HEK293 (cell line): ENCODE measurements around the gene EEF1AKMT2.
A peak's percentile ranks its signal among the peaks of the same experiment; 100 is the strongest.

Experiments used
- CTCF ChIA-PET: fragments of 350-600 bp; formaldehyde crosslinking; extraction: SDS; loops from one replicate; lab custom pipeline; 2021; ENCODE audit warnings: antibody characterized with exemption; lab: Yijun Ruan, JAX
- POLR2A ChIA-PET: fragments of 300-600 bp; formaldehyde crosslinking; extraction: SDS; loops from one replicate; lab custom pipeline; 2020; ENCODE audit warnings: antibody characterized with exemption, inconsistent platforms; lab: Yijun Ruan, JAX
- H3K27ac ChIP-seq: fragments of 200-500 bp; sonication (Bioruptor generic); 2 replicates; pipeline ENCODE4 v1.5.1; 2014; ENCODE audit warnings: low read depth, low read length, control low read depth, inconsistent platforms; ENCODE audit errors: extremely low read depth
- H3K36me3 ChIP-seq, 2 experiments: fragments of 200-500 bp in 1 of 2; sonication (Bioruptor generic) in 1 of 2; 1 replicate in 1 of 2; 2 replicates in 1 of 2; pipeline ENCODE4 v1.5.1; 2014 to 2017; ENCODE audit warnings: inconsistent platforms in 2 of 2, low read length in 2 of 2; ENCODE audit not compliant: control insufficient read depth in 2 of 2, insufficient read depth in 1 of 2
- H3K4me1 ChIP-seq: fragments of 200-500 bp; sonication (Bioruptor generic); 2 replicates; pipeline ENCODE4 v1.5.1; 2014; ENCODE audit warnings: mild to moderate bottlenecking, low read length, inconsistent platforms; ENCODE audit not compliant: control insufficient read depth, insufficient read depth
- H3K4me3 ChIP-seq: 2 replicates; pipeline ENCODE4 v1.5.1; 2011; ENCODE audit warnings: low read depth, mild to moderate bottlenecking, control low read depth, low read length, moderate library complexity
- H3K9me3 ChIP-seq: fragments of 200-500 bp; sonication (Bioruptor generic); 2 replicates; pipeline ENCODE4 v1.5.1; 2014; ENCODE audit warnings: low read depth, low read length, inconsistent platforms; ENCODE audit not compliant: control insufficient read depth, insufficient read depth
- KLF1 ChIP-seq: fragments of 450-650 bp; formaldehyde crosslinking; IDR thresholded peaks from 2 replicates; pipeline ENCODE4 v1.5.1; 2016; ENCODE audit warnings: missing biosample characterization, missing genetic modification characterization
- SCRT1 ChIP-seq: fragments of 450-650 bp; formaldehyde crosslinking; IDR thresholded peaks from 2 replicates; pipeline ENCODE4 v1.5.1; 2016; ENCODE audit warnings: missing biosample characterization, missing genetic modification characterization, borderline replicate concordance
- ZNF202 ChIP-seq: fragments of 450-650 bp; formaldehyde crosslinking; IDR thresholded peaks from 2 replicates; pipeline ENCODE4 v1.5.1; 2016; ENCODE audit warnings: missing biosample characterization, missing genetic modification characterization, borderline replicate concordance
- ZNF211 ChIP-seq: fragments of 450-650 bp; formaldehyde crosslinking; IDR thresholded peaks from 2 replicates; pipeline ENCODE4 v1.5.1; 2016; ENCODE audit warnings: low read depth, missing biosample characterization, missing genetic modification characterization
- ZNF391 ChIP-seq: fragments of 450-650 bp; formaldehyde crosslinking; IDR thresholded peaks from 2 replicates; pipeline ENCODE4 v1.5.1; 2016; ENCODE audit warnings: low read depth, missing biosample characterization, missing genetic modification characterization, borderline replicate concordance
- ZNF416 ChIP-seq: fragments of 450-650 bp; formaldehyde crosslinking; IDR thresholded peaks from 2 replicates; pipeline ENCODE4 v1.5.1; 2016; ENCODE audit warnings: missing biosample characterization, missing genetic modification characterization
- ZNF423 ChIP-seq: fragments of 450-650 bp; formaldehyde crosslinking; IDR thresholded peaks from 2 replicates; pipeline ENCODE4 v1.5.1; 2016; ENCODE audit warnings: missing biosample characterization, missing genetic modification characterization
- ZNF548 ChIP-seq: fragments of 450-650 bp; formaldehyde crosslinking; IDR thresholded peaks from 2 replicates; pipeline ENCODE4 v1.5.1; 2016; ENCODE audit warnings: missing biosample characterization, missing genetic modification characterization
- ZNF560 ChIP-seq: fragments of 450-650 bp; formaldehyde crosslinking; IDR thresholded peaks from 2 replicates; pipeline ENCODE4 v1.5.1; 2017; ENCODE audit warnings: missing biosample characterization, missing genetic modification characterization, borderline replicate concordance
- ZNF596 ChIP-seq: fragments of 450-650 bp; IDR thresholded peaks from 2 replicates; pipeline ENCODE4 v1.5.0; 2018; ENCODE audit warnings: missing biosample characterization, mild to moderate bottlenecking, missing genetic modification characterization, moderate library complexity
- ZNF658 ChIP-seq: fragments of 450-650 bp; formaldehyde crosslinking; IDR thresholded peaks from 2 replicates; pipeline ENCODE4; 2016; ENCODE audit warnings: missing biosample characterization, missing genetic modification characterization
- ZNF664 ChIP-seq: fragments of 450-650 bp; formaldehyde crosslinking; IDR thresholded peaks from 2 replicates; pipeline ENCODE4 v1.5.1; 2016; ENCODE audit warnings: missing biosample characterization, missing genetic modification characterization
- ZNF670 ChIP-seq: fragments of 450-650 bp; formaldehyde crosslinking; IDR thresholded peaks from 2 replicates; pipeline ENCODE4 v1.5.1; 2016; ENCODE audit warnings: missing biosample characterization, missing genetic modification characterization, low read depth
- ZNF776 ChIP-seq: fragments of 450-650 bp; formaldehyde crosslinking; IDR thresholded peaks from 2 replicates; pipeline ENCODE4 v1.5.0; 2017; ENCODE audit warnings: missing biosample characterization, missing genetic modification characterization, borderline replicate concordance
- TF ChIP-seq, protein P1 (sequence below): fragments of 450-650 bp; formaldehyde crosslinking; IDR thresholded peaks from 2 replicates; pipeline ENCODE4 v1.5.1; 2016; ENCODE audit warnings: missing biosample characterization, missing genetic modification characterization, borderline replicate concordance
- TF ChIP-seq, protein P2 (sequence below): fragments of 450-650 bp; formaldehyde crosslinking; IDR thresholded peaks from 2 replicates; pipeline ENCODE4 v1.5.1; 2016; ENCODE audit warnings: missing biosample characterization, missing genetic modification characterization
- TF ChIP-seq, protein P3 (sequence below): fragments of 450-650 bp; formaldehyde crosslinking; IDR thresholded peaks from 2 replicates; pipeline ENCODE4 v1.5.1; 2016; ENCODE audit warnings: missing biosample characterization, missing genetic modification characterization
- TF ChIP-seq, protein P4 (sequence below): fragments of 450-650 bp; formaldehyde crosslinking; IDR thresholded peaks from 2 replicates; pipeline ENCODE4 v1.5.1; 2016; ENCODE audit warnings: missing biosample characterization, missing genetic modification characterization
- TF ChIP-seq, protein P5 (sequence below): fragments of 450-650 bp; formaldehyde crosslinking; IDR thresholded peaks from 2 replicates; pipeline ENCODE4; 2016; ENCODE audit warnings: missing biosample characterization, missing genetic modification characterization

Gene EEF1AKMT2

DNA sequence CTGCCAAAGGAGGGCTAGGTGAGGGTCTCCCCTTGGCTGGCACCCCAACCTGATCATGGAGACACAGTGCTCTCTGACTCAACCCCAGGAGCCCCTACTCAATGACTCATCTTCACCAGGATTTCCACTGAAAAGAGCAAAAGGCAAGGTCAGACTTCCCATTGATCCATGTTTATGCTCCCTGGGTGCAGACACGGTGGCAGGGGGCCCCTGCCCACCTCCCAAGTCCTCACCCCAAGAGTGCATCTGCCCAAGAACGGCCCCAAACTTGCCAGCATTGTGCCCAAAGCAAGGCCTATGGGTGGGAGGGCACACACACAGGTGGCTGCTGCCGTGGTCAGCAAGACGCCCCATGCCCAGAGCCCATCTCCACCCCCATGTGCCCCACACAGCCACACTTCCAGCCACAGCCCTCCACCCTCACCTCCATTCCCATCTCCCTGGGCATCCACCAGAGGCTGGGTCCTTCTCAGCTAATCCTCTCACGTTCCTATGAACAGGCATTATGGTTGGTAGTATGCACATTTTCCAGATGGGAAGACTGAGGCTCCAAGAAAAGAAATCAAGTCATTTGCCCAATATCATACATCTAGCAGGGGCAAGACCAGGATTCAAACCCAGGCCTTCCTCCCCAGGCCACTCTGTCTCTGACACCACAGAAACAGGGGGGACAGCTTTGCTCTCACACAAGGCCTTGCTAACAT lies 78.8 kb downstream of the EEF1AKMT2 start (continued):
- TF ChIP-seq, protein P1, sequence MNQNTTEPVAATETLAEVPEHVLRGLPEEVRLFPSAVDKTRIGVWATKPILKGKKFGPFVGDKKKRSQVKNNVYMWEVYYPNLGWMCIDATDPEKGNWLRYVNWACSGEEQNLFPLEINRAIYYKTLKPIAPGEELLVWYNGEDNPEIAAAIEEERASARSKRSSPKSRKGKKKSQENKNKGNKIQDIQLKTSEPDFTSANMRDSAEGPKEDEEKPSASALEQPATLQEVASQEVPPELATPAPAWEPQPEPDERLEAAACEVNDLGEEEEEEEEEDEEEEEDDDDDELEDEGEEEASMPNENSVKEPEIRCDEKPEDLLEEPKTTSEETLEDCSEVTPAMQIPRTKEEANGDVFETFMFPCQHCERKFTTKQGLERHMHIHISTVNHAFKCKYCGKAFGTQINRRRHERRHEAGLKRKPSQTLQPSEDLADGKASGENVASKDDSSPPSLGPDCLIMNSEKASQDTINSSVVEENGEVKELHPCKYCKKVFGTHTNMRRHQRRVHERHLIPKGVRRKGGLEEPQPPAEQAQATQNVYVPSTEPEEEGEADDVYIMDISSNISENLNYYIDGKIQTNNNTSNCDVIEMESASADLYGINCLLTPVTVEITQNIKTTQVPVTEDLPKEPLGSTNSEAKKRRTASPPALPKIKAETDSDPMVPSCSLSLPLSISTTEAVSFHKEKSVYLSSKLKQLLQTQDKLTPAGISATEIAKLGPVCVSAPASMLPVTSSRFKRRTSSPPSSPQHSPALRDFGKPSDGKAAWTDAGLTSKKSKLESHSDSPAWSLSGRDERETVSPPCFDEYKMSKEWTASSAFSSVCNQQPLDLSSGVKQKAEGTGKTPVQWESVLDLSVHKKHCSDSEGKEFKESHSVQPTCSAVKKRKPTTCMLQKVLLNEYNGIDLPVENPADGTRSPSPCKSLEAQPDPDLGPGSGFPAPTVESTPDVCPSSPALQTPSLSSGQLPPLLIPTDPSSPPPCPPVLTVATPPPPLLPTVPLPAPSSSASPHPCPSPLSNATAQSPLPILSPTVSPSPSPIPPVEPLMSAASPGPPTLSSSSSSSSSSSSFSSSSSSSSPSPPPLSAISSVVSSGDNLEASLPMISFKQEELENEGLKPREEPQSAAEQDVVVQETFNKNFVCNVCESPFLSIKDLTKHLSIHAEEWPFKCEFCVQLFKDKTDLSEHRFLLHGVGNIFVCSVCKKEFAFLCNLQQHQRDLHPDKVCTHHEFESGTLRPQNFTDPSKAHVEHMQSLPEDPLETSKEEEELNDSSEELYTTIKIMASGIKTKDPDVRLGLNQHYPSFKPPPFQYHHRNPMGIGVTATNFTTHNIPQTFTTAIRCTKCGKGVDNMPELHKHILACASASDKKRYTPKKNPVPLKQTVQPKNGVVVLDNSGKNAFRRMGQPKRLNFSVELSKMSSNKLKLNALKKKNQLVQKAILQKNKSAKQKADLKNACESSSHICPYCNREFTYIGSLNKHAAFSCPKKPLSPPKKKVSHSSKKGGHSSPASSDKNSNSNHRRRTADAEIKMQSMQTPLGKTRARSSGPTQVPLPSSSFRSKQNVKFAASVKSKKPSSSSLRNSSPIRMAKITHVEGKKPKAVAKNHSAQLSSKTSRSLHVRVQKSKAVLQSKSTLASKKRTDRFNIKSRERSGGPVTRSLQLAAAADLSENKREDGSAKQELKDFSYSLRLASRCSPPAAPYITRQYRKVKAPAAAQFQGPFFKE (tag by site-specific recombination), result no peak
- TF ChIP-seq ZNF664 (tag by site-specific recombination) (no peak), ZNF596 (tag by site-specific recombination) (no peak), SCRT1 (tag by site-specific recombination) (no peak)
- TF ChIP-seq, protein P2, sequence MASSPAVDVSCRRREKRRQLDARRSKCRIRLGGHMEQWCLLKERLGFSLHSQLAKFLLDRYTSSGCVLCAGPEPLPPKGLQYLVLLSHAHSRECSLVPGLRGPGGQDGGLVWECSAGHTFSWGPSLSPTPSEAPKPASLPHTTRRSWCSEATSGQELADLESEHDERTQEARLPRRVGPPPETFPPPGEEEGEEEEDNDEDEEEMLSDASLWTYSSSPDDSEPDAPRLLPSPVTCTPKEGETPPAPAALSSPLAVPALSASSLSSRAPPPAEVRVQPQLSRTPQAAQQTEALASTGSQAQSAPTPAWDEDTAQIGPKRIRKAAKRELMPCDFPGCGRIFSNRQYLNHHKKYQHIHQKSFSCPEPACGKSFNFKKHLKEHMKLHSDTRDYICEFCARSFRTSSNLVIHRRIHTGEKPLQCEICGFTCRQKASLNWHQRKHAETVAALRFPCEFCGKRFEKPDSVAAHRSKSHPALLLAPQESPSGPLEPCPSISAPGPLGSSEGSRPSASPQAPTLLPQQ, result no peak

DNA sequence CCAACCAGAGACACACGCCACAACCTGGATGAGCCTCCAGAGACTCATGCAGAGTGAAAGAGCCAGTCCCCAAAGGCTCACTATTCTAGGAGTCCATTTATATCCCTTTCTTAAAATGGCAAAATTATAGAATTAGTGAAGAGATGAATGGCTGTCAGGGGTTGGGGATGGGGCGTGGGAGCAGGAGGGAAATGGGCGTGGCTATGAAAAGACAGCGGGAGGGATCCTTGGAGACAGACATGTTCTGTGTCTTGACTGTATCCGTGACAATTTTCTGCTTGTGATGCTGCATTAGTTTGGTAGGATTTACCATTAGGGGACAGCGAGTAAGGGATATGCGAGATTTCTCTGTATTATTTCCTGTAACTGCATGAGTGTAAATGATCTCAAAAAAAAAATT lies 80.5 kb downstream of the EEF1AKMT2 start:
- TF ChIP-seq ZNF423 (tag by site-specific recombination) (no peak), KLF1 (peak; percentile 31; the same call in 1 of the 2 replicates), ZNF202 (tag by site-specific recombination) (no peak)
- TF ChIP-seq, all 188 proteins: peak for 1
- H3K36me3 ChIP-seq, result peaks cover 0 to 12% of the 10 kb centered on the region in 2 experiments; a peak in 2 of 3 replicates
- H3K4me3 ChIP-seq, result no peak overlapping the region
- ChIA-PET POLR2A (no interaction called here), CTCF (no interaction called here)
- H3K4me1 ChIP-seq, result peaks cover 3% of the 10 kb centered on the region; the same call in 1 of the 2 replicates
- no peaks in the 10 kb centered on the region for H3K9me3 ChIP-seq
- H3K27ac ChIP-seq, result no peak overlapping the region

DNA sequence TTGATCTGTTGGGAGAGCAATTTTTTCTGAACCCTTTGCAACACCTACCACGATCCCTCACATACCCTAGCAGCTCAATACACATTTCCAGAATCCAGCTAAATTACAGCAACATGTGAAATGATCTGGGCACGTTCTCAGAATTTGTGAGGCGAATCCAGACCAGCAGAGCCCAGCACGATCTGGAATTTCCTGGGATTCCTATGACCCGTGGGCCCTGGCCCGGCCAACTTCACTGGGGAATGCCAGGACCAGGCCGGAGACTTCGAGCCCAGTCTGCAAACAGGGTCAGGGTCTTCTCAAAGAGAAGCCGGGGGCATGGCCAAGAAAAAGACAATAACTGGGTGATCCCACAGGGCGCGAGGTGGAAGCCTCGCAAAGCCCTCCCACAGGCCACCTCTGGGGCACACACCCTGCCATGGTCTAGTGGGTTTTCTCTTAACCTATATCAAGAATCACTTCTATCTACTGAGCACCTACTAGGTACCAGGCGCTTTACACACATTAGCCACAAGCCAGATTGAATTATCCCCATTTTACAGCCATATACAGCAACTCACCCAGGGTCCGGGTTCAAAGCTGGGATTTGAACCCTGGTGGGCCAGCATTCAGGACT lies 81.3 kb downstream of the EEF1AKMT2 start:
- Histone ChIP-seq H3K4me1 (peaks cover 3% of the 10 kb centered on the region; the same call in 1 of the 2 replicates), H3K27ac (no peak overlapping the region)
- POLR2A ChIA-PET, result no interaction called here
- TF ChIP-seq ZNF776 (tag by site-specific recombination), result no peak
- no peak for TF ChIP-seq ZNF548 (tag by site-specific recombination)
- no peak for TF ChIP-seq ZNF658
- TF ChIP-seq ZNF670, result no peak
- no peak for TF ChIP-seq ZNF416
- TF ChIP-seq ZNF211, result no peak
- TF ChIP-seq, protein P3, sequence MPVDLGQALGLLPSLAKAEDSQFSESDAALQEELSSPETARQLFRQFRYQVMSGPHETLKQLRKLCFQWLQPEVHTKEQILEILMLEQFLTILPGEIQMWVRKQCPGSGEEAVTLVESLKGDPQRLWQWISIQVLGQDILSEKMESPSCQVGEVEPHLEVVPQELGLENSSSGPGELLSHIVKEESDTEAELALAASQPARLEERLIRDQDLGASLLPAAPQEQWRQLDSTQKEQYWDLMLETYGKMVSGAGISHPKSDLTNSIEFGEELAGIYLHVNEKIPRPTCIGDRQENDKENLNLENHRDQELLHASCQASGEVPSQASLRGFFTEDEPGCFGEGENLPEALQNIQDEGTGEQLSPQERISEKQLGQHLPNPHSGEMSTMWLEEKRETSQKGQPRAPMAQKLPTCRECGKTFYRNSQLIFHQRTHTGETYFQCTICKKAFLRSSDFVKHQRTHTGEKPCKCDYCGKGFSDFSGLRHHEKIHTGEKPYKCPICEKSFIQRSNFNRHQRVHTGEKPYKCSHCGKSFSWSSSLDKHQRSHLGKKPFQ (tag by site-specific recombination), result no peak
- TF ChIP-seq, protein P4, sequence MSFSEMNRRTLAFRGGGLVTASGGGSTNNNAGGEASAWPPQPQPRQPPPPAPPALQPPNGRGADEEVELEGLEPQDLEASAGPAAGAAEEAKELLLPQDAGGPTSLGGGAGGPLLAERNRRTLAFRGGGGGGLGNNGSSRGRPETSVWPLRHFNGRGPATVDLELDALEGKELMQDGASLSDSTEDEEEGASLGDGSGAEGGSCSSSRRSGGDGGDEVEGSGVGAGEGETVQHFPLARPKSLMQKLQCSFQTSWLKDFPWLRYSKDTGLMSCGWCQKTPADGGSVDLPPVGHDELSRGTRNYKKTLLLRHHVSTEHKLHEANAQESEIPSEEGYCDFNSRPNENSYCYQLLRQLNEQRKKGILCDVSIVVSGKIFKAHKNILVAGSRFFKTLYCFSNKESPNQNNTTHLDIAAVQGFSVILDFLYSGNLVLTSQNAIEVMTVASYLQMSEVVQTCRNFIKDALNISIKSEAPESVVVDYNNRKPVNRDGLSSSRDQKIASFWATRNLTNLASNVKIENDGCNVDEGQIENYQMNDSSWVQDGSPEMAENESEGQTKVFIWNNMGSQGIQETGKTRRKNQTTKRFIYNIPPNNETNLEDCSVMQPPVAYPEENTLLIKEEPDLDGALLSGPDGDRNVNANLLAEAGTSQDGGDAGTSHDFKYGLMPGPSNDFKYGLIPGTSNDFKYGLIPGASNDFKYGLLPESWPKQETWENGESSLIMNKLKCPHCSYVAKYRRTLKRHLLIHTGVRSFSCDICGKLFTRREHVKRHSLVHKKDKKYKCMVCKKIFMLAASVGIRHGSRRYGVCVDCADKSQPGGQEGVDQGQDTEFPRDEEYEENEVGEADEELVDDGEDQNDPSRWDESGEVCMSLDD, result no peak
- no peak for TF ChIP-seq ZNF391 (tag by site-specific recombination)
- TF ChIP-seq ZNF560 (tag by site-specific recombination), result no peak
- TF ChIP-seq, protein P5, sequence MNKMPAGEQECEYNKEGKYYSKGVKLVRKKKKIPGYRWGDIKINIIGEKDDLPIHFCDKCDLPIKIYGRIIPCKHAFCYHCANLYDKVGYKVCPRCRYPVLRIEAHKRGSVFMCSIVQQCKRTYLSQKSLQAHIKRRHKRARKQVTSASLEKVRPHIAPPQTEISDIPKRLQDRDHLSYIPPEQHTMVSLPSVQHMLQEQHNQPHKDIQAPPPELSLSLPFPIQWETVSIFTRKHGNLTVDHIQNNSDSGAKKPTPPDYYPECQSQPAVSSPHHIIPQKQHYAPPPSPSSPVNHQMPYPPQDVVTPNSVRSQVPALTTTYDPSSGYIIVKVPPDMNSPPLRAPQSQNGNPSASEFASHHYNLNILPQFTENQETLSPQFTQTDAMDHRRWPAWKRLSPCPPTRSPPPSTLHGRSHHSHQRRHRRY (tag by site-specific recombination), result no peak

More for the DNA sequence above, 81.3 kb downstream of the EEF1AKMT2 start:
- Histone ChIP-seq H3K36me3 (peaks cover 0 to 18% of the 10 kb centered on the region in 2 experiments; a peak in 2 of 3 replicates), H3K4me3 (no peak overlapping the region), H3K9me3 (no peaks in the 10 kb centered on the region)
- CTCF ChIA-PET, result no interaction called here
